PC-3 (cell line): Measurements from ENCODE around the gene WIPF3. TPM values are rescaled to one million over a fixed set of nuclear protein-coding genes. Genes with fewer than 3 reads are reported as not detected.

Experiments used
- ATAC-seq: fragments of 200-7000 bp; cut with Tn5 transposase; 2 replicates; pipeline ENCODE4 v1.9.1; 2020; ENCODE audit warnings: mild to moderate bottlenecking, moderate library complexity
- BruUV-seq: library from RNA; stranded (reverse); fragments of 400-500 nt; replicated peaks from 2 replicates; lab custom pipeline; 2021; lab: Mats Ljungman, UMichigan
- CTCF ChIA-PET: fragments of 300-600 bp; sonication (Branson Sonifier 250); formaldehyde crosslinking; loops from one replicate; lab custom pipeline; 2022; ENCODE audit warnings: antibody characterized with exemption; lab: Charles Lee
- POLR2A ChIA-PET: fragments of 300-600 bp; sonication (Branson Sonifier 250); formaldehyde crosslinking; loops from one replicate; lab custom pipeline; 2022; ENCODE audit warnings: antibody characterized with exemption; ENCODE audit not compliant: unreplicated experiment; lab: Charles Lee
- DNase-seq: peaks from one replicate; pipeline ENCODE4 v3.0.0-alpha.2; 2015
- H2AFZ ChIP-seq: fragments of 300-600 bp; sonication (generic); 2 replicates; pipeline ENCODE4 v1.6.0; 2016; ENCODE audit warnings: antibody characterized with exemption, low read length
- H3F3A ChIP-seq: fragments of 300-600 bp; sonication (generic); one replicate; pipeline ENCODE4 v1.6.0; 2017; ENCODE audit warnings: antibody characterized with exemption, low read length, control low read depth, mild to moderate bottlenecking; ENCODE audit not compliant: unreplicated experiment
- H3K27ac ChIP-seq: fragments of 300-600 bp; sonication (generic); 2 replicates; pipeline ENCODE4 v1.5.1; 2016; ENCODE audit warnings: mild to moderate bottlenecking, low read length
- H3K27me3 ChIP-seq: fragments of 300-600 bp; sonication (generic); 2 replicates; pipeline ENCODE4 v1.6.1; 2016; ENCODE audit warnings: low read length, mixed read lengths
- H3K36me3 ChIP-seq: fragments of 300-600 bp; sonication (generic); 2 replicates; pipeline ENCODE4 v1.6.1; 2016; ENCODE audit warnings: low read depth, mixed run types, low read length, mixed read lengths
- H3K4me1 ChIP-seq: fragments of 300-600 bp; sonication (generic); 2 replicates; pipeline ENCODE4 v1.5.1; 2016; ENCODE audit warnings: low read length; ENCODE audit not compliant: insufficient read depth
- H3K4me2 ChIP-seq: fragments of 300-600 bp; sonication (generic); 2 replicates; pipeline ENCODE4 v1.6.0; 2016; ENCODE audit warnings: low read length
- H3K4me3 ChIP-seq: fragments of 300-600 bp; sonication (generic); 2 replicates; pipeline ENCODE4 v1.5.1; 2016; ENCODE audit warnings: mild to moderate bottlenecking, low read length, mixed read lengths
- H3K79me2 ChIP-seq: fragments of 300-600 bp; sonication (generic); 2 replicates; pipeline ENCODE4 v1.6.1; 2017; ENCODE audit warnings: low read length, mixed read lengths
- H3K9ac ChIP-seq: fragments of 300-600 bp; sonication (generic); 2 replicates; pipeline ENCODE4 v1.6.0; 2016; ENCODE audit warnings: mild to moderate bottlenecking, low read length
- H3K9me2 ChIP-seq: fragments of 300-600 bp; sonication (generic); replicated peaks from 2 replicates; pipeline ENCODE4 v1.6.1; 2016; ENCODE audit warnings: mixed run types, low read length, mixed read lengths
- H3K9me3 ChIP-seq: fragments of 300-600 bp; sonication (generic); 2 replicates; pipeline ENCODE4 v1.6.1; 2016; ENCODE audit warnings: low read length, mixed read lengths
- H4K20me1 ChIP-seq: fragments of 300-600 bp; sonication (generic); 2 replicates; pipeline ENCODE4 v1.6.1; 2016; ENCODE audit warnings: low read length, mixed read lengths
- EZH2 ChIP-seq: fragments of 300-600 bp; sonication (generic); IDR thresholded peaks from one replicate; pipeline ENCODE4 v1.6.1; 2017; ENCODE audit warnings: antibody characterized with exemption, mild to moderate bottlenecking, low read length; ENCODE audit not compliant: unreplicated experiment
- EZH2phosphoT487 ChIP-seq: fragments of 300-600 bp; sonication (generic); IDR thresholded peaks from 2 replicates; pipeline ENCODE4 v1.6.1; 2018; ENCODE audit warnings: mild to moderate bottlenecking, antibody characterized with exemption, low read length, borderline replicate concordance
- intact Hi-C: fragments of 100-400 bp; cut with micrococcal nuclease; formaldehyde crosslinking; loops from 2 replicates; pipeline ENCODE4 v1.9.0; 2023
- total RNA-seq: library from RNA; depleted of rRNA; stranded (reverse); fragments of >200 nt; gene quantifications from 2 replicates; pipeline ENCODE4 v1.2.3, GENCODE V29; 2014
- TF ChIP-seq, protein P1 (sequence below): fragments of 300-600 bp; sonication (generic); conservative IDR thresholded peaks from 2 replicates; pipeline ENCODE4 v1.5.1; 2017; ENCODE audit warnings: antibody characterized with exemption, low read depth, mild to moderate bottlenecking, low read length

WIPF3 gene
- total RNA-seq, 1 experiment from 2014 or later, result 3.4 TPM

DNA sequence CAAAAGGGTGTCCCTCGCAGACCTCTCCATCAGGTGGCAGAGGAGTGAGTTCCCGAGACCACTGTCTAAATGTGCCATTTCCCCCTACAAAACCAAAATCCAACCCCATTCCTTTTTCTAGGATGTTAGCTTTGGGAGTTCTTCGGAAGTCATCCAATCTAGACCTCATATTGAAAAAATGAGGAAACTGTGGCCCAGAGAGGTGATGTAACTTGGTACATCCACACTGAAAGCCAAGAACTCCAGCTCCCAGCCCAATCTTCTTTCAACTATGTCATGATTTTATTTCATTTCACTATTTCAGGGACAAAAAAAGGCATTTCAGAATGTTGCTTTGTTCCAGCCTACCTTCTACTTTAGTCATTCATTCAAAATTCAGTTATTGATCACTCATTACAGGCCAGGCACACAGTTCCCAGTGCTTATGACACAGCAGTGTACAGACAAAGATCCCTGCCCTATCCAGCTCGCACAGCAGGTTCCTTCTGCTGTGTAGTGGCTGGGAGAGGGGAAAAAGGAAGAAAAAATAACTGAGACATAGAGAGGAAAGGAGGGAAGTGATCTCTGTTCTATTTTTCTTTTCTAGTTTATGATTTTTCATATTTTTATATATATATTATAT lies 147.5 kb downstream of the WIPF3 start:
- H3K79me2 ChIP-seq, result no peaks in the 10 kb centered on the region
- no peak overlapping the region for H2AFZ ChIP-seq
- no peaks in the 10 kb centered on the region for H3K4me1 ChIP-seq
- ATAC-seq (no peak), DNase-seq (no peak)
- no peaks in the 10 kb centered on the region for H3K27me3 ChIP-seq
- H3K36me3 ChIP-seq, result peaks cover 17% of the 10 kb centered on the region
- no peaks in the 10 kb centered on the region for H3F3A ChIP-seq
- no peak overlapping the region for H3K27ac ChIP-seq
- TF ChIP-seq EZH2phosphoT487 (no peak), EZH2 (no peak)
- TF ChIP-seq, protein P1, sequence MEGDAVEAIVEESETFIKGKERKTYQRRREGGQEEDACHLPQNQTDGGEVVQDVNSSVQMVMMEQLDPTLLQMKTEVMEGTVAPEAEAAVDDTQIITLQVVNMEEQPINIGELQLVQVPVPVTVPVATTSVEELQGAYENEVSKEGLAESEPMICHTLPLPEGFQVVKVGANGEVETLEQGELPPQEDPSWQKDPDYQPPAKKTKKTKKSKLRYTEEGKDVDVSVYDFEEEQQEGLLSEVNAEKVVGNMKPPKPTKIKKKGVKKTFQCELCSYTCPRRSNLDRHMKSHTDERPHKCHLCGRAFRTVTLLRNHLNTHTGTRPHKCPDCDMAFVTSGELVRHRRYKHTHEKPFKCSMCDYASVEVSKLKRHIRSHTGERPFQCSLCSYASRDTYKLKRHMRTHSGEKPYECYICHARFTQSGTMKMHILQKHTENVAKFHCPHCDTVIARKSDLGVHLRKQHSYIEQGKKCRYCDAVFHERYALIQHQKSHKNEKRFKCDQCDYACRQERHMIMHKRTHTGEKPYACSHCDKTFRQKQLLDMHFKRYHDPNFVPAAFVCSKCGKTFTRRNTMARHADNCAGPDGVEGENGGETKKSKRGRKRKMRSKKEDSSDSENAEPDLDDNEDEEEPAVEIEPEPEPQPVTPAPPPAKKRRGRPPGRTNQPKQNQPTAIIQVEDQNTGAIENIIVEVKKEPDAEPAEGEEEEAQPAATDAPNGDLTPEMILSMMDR, result no peak
- H3K9me3 ChIP-seq, result no peaks in the 10 kb centered on the region
- H3K4me2 ChIP-seq, result no peak overlapping the region
- H3K9ac ChIP-seq, result no peak overlapping the region
- intact Hi-C loops, result no loop called here
- no peaks in the 10 kb centered on the region for H3K9me2 ChIP-seq
- CTCF ChIA-PET, result interaction anchor here (1.0 kb wide), 1 partner anchor 120 kb away, joined by 6 read pairs; no protein-coding TSS in a partner anchor
- no TSS peak for BruUV-seq
- no peaks in the 10 kb centered on the region for H4K20me1 ChIP-seq
- no peak overlapping the region for H3K4me3 ChIP-seq
- POLR2A ChIA-PET, result no interaction called here

DNA sequence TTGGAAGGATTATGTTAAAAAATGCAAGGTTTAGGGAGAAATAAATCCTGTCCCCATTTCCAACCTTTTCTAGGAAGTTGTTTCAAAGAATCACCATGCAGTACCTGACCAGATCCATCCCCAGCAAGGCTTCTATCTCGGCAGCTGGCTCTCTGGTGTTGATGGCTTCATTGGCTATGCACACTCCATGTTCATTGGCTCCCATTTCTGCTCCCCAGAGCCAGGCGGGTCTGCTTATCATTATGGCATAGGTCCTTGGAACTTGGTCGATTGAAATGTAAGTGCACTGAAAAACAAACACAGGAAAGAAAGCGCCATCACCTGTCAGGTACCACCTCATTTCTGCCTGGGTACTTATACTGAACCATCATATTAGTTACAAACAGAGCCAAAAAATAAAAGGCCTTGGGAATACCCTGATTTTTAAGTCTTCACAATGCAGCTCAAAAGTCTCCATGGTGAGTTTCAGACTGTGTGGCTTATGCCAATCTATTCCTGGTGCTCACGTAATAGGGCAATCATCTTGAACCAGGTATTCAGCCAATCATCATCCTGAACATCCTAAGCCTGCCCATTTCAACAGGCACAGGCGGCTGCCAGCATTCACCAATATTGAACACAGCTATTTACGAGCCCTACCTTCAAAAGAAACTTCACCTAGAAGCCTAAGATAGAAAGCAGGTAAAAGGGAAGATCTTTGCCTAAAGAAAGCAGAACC lies 148.9 kb downstream of the WIPF3 start:
- no peak overlapping the region for H3K9ac ChIP-seq
- no peaks in the 10 kb centered on the region for H3F3A ChIP-seq
- H3K4me2 ChIP-seq, result no peak overlapping the region
- TF ChIP-seq EZH2, result no peak
- TF ChIP-seq, protein P1, result no peak
- TF ChIP-seq EZH2phosphoT487, result no peak
- no peak overlapping the region for H2AFZ ChIP-seq
- ChIA-PET POLR2A (no interaction called here), CTCF (no interaction called here)
- no peak overlapping the region for H3K4me3 ChIP-seq
- no peaks in the 10 kb centered on the region for H3K27me3 ChIP-seq
- no peaks in the 10 kb centered on the region for H4K20me1 ChIP-seq
- no peaks in the 10 kb centered on the region for H3K79me2 ChIP-seq
- no peak for DNase-seq
- BruUV-seq, result no TSS peak
- H3K9me3 ChIP-seq, result no peaks in the 10 kb centered on the region
- intact Hi-C loops, result no loop called here
- H3K36me3 ChIP-seq, result peaks cover 17% of the 10 kb centered on the region
- H3K4me1 ChIP-seq, result no peaks in the 10 kb centered on the region
- no peaks in the 10 kb centered on the region for H3K9me2 ChIP-seq
- H3K27ac ChIP-seq, result no peak overlapping the region
- ATAC-seq, result no peak
